GM21528 (cell line): ENCODE measurements around the gene ANO9.
"Not testable (repeated sequence)": the region's sequence is repeated elsewhere in the genome, so short reads cannot be mapped to it uniquely, and the experiment has no call there.

Source experiments
- ATAC-seq: cut with Tn5 transposase; IDR thresholded peaks from one replicate; pipeline ENCODE4 v1.9.1; 2021; ENCODE audit warnings: mild to moderate bottlenecking, moderate library complexity; ENCODE audit not compliant: unreplicated experiment, low FRiP score

Gene ANO9

GRCh38 chr11:438101-438844 lies 3.5 kb downstream of the ANO9 start:
- ATAC-seq, result no peak

DNA sequence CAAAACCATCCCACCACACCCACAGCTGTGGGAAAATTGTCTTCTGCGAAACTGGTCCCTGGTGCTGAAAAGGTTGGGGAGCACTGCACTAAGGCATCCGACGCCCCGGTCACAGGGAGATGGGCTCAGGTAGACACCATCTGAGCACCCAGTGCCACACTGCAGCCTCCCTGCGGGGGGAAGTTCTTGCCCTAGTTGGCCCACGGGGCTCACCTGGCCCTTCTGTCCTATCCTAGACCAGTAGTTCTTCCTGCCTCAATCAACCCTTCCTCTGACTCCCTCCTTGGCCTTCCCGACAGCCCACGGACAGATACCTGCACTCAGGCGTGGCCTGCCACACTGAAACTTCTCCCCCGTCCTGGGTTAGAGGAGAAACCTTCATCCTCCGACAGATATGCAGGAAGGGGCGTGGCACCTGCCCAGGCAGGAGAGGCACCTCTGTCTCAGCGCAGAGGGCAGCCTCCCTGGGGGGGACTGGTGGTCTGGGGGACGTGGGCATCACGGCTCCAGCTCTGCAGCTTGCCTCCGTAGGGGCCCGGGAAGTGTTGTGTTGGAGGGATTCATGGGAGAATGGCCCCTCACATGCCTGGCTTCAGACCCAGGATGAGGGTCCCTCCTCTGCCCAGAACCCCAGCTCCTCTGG lies 4.5 kb downstream of the ANO9 start:
- ATAC-seq, result no peak

GRCh38 chr11:434999-435740 lies 6.6 kb downstream of the ANO9 start:
- not testable (repeated sequence) for ATAC-seq

DNA sequence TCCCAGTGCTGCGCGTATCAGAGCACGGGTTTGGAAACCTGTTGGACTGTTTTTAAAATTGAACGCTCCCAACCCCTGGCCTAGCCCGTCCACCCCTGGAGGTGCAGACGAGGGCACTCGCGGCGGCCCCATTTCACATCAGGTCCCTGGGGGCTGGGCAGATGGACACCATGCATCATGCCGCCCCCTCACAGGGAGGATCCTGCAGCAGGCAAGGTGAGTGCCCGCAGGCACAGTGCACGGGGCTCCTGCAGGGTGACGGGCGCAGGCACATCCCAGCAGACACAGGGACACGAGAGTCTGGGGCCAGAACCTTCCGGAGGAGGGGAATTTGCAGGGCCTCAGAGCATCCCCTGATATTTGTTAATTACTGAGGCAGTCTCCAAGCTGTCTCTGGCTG lies 7.3 kb downstream of the ANO9 start:
- no peak for ATAC-seq

- no peak for ATAC-seq
These were observed 8.2 kb downstream of the ANO9 start for GRCh38 chr11:433641-434040.

GRCh38 chr11:433111-433510 lies 8.7 kb downstream of the ANO9 start:
- ATAC-seq, result no peak

GRCh38 chr11:432501-433100 lies 9.2 kb downstream of the ANO9 start:
- no peak for ATAC-seq

DNA sequence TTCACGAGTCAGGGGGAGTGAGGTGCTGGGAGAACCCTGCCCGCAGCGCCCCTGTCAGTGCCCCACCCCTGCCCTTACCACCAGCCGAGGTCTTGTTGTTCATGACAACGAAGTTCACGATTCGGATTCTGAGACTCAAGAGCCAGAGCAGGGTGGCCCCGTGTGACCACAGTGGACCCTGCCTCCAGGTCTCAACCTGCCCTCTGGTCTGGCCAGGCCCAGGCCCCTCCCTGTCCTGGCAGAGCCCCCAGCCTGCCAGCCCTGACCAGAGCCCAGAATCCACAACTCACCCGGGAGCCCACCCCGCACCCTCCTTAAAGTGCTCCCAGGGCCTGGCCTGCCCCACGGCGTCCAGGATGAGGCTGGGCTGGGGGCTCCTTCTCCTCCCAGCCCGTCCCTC lies 9.9 kb downstream of the ANO9 start:
- no peak for ATAC-seq

GRCh38 chr11:429931-430456 lies 11.8 kb downstream of the ANO9 start:
- no peak for ATAC-seq

GRCh38 chr11:429391-429790 lies 12.4 kb downstream of the ANO9 start:
- no peak for ATAC-seq

DNA sequence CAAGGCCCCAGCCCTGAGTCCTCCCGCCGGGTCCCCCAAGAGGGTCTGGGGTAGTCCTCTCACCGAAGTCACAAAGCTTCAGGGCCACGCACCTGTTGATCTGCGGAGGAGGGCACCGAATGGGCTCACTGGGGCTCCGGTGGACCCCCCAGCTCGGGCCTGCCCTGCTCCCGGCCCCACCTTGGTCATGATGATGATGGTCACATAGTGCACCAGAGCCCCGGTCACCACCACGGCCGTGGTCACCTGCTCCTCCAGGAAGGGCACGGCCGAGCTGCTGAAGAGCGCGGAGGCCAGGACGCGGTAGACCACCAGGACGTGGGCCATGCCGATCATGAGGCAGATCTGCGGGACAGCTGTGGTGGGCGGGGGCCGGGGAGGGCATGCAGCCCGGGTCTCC lies 13.5 kb downstream of the ANO9 start:
- no peak for ATAC-seq

- ATAC-seq, result no peak
These were observed 15.0 kb downstream of the ANO9 start for GRCh38 chr11:426851-427250.

DNA sequence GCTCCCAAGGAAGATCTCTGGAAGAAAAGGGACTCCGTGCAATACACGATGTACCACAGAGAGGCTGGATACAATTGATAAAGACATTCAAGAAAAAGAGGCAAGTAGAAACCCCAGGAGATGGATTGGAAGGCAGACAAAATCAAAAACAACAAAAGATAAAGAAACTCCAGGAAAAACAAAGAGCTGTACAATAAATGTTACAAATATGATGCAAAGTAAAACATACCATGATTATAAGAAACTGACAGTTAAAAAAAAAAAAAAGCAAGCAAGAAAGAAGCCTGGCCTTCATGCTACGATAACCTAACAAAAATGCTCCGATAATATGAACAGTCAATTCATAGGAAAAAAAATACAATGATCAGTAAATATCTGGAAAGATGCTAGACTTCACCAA lies 16.5 kb downstream of the ANO9 start:
- no peak for ATAC-seq

- not testable (repeated sequence) for ATAC-seq
These were observed 17.0 kb downstream of the ANO9 start for GRCh38 chr11:424766-425165.

- ATAC-seq, result no peak
These were observed 17.6 kb downstream of the ANO9 start for GRCh38 chr11:424232-424631.

GRCh38 chr11:422249-422656 lies 19.6 kb downstream of the ANO9 start:
- no peak for ATAC-seq

GRCh38 chr11:420911-421321 lies 20.9 kb downstream of the ANO9 start:
- ATAC-seq, result no peak

- ATAC-seq, result no peak
These were observed 21.5 kb downstream of the ANO9 start for GRCh38 chr11:420054-420910.

DNA sequence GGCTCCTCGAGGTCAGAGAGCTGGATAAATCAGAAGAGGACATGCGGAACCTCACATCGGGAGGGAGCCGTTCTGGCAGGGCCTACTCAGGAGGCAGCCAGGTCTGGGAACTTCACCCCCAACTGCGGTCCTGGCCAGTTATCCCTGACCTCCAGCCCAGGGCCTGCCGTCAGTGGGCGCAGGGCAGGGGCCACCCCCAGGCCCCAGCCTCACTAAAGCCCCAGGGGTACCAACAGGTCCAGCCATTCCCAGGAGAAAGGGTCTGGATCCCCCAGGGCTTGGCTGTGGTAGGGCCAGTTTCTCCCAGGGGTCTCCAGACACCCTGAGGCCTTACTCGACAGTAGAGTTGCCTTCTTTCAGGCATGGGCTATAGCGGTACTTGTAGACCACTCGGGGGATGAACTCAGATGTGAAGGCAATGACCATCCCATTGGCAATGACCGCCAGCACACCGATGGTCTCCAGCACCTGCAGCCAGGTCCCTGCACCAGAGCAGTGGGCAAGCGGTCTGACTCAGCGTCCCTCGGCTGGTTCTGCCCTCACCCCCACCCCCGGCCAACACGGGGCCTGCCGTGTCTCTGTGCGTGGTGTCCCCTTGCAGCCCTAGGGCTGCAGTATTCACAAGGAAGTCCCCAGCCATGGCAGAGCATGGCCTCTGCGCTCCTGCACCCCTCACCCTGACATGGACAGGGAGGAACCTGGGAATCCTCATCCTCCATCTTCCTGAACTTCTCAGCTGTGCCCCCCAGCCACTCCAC lies 22.4 kb downstream of the ANO9 start:
- ATAC-seq, result no peak
